Jurkat, Clone E6-1 (cell line): ENCODE results near the gene WNK2.

Experiments
- DNase-seq: peaks from one replicate; pipeline ENCODE4 v3.0.0-alpha.2; 2011; ENCODE audit warnings: low read depth, low spot score
- H3K4me3 ChIP-seq: 2 replicates; pipeline ENCODE4 v1.5.1; 2011; ENCODE audit warnings: mild to moderate bottlenecking, low read length, control low read depth, moderate library complexity

Gene WNK2

DNA sequence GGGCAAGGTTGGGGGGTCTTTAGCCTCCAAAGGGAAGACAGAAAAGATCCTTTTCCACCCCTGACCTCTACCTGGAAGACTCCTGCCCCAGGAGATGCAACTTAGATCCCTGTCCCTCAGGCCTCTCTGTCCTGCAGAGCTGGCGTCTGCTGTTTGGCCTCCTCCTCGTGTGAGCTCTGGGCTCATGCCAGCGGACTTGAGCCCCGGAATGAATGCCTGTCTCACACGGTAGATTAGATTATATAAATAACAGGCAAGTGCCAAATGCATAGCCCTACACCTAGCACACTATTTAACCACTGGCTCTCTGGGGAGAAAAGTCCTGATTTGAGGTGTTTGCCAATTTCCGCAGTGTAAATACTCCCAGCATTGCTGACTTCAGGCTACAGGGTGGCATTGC, 1.4 kb upstream of the WNK2 start:
- H3K4me3 ChIP-seq = no peak overlapping the region
- DNase-seq = no peak

DNA sequence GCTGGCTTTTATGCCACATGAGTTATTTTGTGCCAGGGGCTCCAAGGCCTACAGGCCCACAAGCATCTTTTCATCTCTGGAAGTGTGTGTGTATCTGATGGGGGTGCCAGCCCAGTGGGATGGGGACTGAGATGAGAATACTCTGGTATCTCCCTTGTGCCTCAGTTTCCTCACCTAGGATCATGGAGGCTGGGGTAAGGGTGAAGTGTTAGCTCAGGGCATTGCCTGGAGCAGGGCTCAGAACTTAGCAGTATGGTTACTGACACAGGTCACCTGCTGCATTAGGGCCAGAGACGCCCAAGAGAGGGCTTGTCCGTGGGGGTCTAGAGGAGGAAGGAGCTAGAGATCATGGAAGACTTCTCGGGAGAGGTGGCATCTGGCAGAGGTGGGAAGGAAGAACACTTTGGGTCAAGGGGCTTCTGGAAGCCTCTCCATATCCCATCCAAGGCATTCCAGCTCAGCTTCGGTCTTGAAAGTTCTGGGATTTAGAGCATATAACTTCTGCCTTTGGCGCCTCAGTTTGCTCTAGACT, 742 bp upstream of the WNK2 start:
- no peak overlapping the region; the same call in 1 of the 2 replicates for H3K4me3 ChIP-seq
- no peak for DNase-seq

DNA sequence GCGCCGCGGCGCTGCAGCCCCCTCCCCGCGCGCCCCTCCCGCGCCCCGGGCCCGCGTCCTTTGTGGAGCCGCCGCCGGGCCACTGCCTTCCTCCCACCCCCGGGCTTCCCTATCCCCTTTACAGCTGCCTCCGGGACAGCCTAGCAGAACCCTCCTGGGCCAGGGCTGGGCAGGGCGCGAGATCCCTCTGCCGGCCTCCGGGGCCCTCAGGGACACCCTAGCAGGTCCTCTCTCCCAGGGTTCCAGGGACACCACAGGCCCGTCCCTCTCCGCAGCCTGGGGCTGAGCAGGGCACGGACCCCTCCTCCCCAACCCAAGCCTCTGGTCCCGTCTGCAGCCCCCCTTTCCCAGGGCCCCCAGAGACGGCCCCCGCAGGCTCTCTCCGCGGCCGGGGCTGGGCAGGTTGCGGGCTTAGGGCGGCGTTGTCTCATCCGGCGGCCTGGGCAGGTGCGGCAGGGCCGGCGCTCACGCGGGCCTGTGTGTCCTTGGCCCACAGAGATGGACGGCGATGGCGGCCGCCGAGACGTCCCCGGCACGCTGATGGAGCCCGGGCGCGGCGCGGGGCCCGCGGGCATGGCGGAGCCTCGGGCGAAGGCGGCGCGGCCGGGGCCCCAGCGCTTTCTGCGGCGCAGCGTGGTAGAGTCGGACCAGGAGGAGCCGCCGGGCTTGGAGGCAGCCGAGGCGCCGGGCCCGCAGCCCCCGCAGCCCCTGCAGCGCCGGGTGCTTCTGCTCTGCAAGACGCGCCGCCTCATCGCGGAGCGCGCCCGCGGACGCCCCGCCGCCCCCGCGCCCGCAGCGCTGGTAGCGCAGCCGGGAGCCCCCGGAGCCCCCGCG, 710 bp downstream of the WNK2 start:
- no peak for DNase-seq
- H3K4me3 ChIP-seq = peak overlapping the region; percentile 27

DNA sequence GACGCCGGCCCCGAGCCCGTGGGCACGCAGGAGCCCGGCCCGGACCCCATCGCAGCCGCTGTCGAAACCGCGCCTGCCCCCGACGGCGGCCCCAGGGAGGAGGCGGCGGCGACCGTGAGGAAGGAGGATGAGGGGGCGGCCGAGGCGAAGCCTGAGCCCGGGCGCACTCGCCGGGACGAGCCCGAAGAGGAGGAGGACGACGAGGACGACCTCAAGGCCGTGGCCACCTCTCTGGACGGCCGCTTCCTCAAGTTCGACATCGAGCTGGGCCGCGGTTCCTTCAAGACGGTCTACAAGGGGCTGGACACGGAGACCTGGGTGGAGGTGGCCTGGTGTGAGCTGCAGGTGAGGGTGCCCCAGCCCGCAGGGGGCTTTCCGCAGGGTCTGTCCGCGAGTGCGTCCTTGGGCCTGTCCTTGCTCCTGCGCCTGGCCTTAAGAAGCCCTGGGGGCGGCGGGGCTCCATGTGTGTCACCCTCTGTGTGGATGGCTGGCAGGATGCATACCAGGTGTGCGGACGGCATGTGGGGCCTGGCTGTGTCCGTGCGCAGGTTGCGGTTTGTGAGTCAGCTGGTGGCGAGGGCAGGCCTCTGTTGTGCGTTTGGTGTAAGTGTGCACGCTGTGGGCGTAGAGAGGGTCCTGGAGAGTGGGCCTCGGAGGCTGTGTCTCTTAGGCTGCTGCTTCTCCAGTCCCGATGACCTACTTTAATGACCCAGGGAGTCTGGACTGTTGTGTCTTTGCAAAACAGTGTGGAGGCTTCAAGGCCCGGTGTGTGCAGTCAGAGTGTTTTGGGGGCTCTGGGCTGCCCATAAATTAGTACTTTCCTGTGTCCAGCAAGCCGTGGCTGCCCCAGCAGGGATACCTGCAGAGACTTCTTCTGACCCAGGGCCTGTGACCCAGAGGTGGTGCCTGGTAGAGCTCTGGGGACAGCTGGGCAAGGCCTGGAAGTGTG, 1.6 kb downstream of the WNK2 start:
- DNase-seq = no peak
- no peak overlapping the region for H3K4me3 ChIP-seq

DNA sequence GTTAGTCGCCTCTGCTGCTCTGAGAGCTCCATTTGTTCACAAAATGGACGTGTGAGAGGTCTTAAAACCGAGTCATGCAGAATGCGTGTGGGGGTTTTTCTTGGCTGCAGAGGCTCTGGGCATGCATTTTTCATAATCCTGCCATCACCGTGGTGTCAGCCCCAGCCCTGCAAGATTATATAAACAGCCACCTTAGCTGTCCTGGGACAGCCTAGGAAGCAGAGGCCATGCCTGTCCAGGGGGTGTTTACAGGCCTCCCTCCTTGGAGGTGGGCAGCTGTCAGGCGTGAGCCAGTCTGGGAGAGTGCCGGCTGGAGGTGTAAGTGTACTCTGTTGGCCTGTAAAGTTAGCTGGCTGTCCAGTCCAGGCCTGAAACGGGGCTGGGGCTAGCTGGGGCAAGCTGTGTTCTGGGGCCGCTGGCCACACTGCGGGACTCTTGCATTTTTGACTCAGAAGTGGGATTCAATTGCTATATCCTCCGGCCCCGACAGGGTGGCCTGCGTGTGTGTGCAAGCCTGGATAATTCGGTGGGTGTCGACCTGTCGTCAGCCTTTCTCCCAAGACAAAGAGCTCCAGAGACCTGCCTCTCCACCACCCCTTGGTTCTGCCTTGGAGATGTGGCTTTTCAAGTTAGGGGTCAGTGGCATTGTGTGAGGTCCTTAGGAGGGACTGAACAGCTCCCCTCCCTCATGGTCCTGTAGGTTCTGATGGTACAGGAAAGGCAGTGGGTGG, 2.4 kb downstream of the WNK2 start:
- H3K4me3 ChIP-seq = no peak overlapping the region
- DNase-seq = no peak

DNA sequence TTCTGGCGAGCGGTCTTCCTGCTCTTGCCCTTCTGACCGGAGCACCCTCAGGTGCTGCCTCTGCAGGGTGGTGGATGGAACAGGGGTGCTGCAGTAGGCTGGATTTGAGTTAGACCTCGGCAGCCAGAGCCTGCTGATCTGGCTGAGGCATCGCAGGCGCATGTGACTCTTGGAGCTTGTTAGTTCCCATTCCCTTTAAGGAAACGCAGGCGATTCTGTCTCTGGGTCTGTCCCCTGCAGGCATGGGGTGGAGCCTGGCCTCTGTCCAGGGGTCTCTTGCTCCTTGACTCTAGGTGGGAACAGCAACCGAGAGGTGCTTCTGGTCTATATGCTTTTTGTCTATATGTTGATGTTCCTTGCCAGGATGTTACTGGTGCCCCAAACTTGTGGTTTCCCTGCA, 3.1 kb downstream of the WNK2 start:
- DNase-seq = no peak
- no peak overlapping the region for H3K4me3 ChIP-seq

DNA sequence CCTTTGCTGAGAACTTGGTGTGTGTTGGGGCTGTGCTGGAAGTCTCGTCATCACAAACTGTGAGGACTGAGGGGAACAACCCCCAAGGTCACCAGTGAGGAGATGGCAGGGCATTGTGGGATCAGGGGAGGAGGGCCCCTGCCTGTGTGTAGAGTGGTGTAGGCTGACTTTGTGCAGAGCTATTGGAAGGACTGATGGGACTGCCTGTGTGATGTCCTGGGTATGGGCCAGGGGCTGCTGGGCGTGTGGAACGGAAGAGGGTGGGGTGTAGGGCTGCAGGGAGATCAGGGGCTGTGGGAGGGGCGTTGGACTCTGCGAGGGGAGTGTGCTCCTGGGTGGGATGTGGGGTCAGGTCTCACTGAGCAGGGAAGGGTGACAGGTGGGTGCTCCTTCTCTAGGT, 3.6 kb downstream of the WNK2 start:
- DNase-seq = no peak
- no peak overlapping the region for H3K4me3 ChIP-seq

DNA sequence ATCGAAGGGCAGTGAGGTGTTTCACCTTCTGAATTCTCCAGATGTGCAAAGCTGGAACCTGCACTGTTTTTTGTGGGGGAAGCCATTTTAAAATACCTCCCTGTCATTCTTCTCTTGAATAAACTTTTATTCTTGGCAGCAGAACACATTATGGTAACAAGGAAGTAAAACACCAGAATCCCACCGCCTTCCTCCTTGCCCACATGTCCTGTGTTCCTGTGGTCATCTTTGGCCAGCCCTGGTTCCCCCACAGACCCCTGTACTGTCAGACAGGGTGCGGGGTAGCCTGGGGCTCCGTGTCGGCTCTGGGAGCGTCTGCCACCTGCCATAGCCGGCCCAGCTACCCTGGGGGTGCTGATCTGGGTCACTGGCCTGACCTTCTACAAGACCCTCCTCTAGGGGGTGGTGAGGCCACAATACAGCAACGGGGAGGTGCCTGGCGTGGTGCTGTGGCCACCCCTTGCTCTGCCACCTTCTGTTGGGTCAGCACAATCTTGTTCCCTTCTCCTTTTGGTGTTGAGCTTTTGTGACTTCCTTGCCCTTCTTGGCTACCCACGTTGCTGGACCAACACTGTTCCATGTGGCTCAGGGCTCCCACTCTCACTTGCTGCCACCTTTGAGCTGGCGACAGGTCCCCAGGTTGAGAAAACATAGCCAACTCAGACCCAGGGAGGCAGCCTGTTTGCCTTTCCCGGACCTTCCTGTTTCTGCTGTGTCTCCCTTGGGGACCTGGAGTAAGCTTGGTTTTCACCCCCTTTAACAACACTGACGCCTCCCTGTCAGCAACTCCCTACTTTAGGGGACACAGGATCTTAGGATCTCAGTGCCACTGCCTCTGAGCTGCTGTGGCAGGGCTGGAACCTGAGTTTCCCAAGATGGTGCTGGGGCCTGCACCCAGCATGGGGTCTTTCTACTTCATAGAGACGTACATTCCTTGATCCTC, 4.8 kb downstream of the WNK2 start:
- no peak overlapping the region for H3K4me3 ChIP-seq
- DNase-seq = no peak

DNA sequence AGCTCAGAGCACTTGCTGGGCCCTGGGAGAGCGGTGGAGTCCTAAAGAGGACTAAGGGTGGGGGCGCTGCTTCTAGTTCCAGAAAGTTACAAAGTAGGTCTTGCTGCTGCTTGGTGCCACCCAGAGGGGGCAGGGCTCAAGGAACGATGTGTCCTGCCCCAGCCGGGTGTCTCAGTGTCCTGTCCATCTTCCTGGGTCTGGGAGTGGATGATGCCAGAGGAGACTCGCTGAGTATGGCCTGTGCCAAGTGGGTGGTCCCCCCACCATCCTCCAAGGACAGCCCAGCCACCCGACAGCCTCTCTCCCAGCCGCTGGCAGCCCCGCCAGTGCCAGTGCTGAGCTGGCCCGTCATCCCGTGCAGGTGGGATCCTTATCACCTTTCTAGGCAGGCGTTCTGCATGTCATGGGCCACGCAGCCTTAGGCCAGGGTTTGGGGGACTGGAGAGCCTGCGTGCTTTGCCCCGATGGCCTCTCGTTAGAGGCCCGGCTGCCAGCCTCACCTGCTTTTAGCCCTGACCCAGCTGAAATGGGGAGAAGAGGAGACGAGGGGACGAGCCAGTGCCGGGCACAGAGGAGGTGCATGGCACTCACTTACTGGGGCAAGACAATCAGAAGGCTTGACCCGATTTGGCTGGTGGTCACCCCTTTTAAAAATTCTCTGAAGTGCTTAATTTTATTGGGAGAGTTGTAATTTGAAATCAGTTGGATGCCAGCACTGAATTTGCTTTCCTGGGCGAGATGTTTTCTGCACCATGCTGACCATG, 5.6 kb downstream of the WNK2 start:
- DNase-seq = no peak

DNA sequence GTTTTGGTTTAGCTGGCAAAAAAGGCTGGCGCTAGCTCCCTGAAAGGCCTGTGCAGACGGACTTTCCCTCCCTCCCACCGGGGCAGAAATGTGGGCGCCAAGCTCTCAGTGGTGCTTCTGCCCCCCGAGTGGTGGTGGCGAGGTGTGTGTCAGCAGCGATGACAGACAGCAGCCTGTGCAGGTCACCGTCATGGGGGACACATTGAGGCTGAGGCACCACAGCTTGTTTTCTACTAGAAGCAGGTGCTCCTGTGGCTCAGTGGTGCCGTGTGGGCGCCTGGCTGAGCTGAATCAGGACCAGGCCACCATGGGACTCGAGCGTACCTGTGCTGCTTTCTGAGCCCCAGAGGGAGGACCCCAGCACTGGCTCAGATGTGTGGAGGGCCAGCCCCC, 6.2 kb downstream of the WNK2 start:
- DNase-seq = no peak

More for the DNA sequence above, 5.6 kb downstream of the WNK2 start:
- no peak overlapping the region for H3K4me3 ChIP-seq

DNA sequence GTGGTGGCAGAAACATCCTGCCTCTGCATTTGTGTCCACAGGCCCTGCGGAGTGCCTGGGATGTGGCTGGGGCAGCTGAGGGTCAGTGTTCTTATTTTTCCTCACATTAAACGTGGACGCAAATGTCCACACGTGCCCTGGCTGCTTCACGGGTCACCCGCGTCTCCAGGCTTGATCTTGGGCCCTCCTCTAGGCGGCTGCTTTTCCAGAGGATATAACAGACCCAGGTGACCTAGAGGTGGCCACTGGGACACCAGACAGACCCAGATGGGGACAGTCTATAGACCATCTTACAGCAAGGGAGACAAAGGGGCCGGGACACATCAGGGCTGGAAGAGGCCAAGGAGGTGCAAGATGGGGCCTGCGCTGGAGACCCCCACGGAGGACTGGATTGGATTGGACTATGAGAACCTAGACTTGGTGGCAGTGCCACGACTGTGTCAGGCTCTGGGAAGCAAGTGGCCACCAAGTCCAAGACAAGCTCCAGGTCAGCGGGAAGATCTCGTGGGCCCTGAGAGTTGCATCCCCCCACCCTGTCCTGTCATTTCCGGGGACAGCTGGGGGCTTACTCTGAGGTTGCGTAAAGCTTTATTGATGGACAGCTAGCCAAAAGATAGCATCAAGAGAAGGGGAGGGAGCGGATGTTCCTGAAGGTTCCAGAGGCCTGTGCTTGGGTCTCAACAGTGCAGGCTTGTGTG, 6.9 kb downstream of the WNK2 start:
- H3K4me3 ChIP-seq = no peak overlapping the region
- DNase-seq = no peak

More for the DNA sequence above, 6.2 kb downstream of the WNK2 start:
- no peak overlapping the region for H3K4me3 ChIP-seq

DNA sequence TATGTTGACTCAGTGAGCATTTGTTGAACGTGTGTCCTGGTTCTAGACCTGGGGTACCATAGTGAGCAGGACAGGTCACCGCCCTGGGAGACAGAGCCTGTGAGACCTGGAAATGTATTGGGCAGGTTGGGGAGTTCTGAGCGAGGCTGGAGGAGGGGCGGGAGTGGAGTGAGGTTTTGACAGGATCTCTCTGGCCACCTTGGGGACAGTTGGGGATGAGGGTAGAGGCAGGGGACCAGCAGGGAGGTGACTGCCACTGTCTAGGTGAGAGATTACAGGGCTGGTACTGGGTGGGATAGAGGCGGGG, 7.4 kb downstream of the WNK2 start:
- DNase-seq = no peak
- H3K4me3 ChIP-seq = no peak overlapping the region

DNA sequence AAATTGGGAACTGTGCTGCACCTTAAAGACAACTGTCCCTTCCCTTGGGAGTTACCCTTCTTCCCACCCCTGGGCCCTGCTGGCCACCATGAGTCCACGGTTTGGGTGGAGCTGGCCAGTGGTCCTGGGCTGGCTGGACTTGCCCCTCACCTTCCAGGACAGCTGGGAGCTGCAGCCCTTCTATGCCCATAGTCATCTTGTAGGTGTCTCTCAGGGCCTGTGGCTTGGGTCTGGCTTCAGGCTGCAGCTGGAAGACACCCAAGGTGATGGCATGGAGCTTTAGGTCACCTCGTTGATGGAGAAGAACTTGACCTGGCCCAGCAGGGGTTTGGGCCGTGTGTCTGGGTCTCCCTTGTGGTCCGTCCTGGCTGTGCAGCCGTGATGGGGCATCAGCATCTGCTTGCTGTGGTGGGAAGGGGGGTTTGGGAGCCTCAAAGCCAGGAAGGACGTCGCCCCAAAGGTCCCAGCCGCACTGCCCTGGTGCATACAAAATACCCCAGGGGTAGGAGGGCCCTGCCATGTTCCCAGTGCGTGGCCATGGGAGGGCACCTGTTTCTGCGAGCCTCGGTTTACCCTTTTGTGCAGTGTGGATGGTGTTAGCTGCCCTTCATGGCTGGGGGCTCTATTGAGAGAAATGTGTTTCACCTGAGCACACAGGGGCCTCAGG, 8.9 kb downstream of the WNK2 start:
- no peak for DNase-seq
- H3K4me3 ChIP-seq = no peak overlapping the region

DNA sequence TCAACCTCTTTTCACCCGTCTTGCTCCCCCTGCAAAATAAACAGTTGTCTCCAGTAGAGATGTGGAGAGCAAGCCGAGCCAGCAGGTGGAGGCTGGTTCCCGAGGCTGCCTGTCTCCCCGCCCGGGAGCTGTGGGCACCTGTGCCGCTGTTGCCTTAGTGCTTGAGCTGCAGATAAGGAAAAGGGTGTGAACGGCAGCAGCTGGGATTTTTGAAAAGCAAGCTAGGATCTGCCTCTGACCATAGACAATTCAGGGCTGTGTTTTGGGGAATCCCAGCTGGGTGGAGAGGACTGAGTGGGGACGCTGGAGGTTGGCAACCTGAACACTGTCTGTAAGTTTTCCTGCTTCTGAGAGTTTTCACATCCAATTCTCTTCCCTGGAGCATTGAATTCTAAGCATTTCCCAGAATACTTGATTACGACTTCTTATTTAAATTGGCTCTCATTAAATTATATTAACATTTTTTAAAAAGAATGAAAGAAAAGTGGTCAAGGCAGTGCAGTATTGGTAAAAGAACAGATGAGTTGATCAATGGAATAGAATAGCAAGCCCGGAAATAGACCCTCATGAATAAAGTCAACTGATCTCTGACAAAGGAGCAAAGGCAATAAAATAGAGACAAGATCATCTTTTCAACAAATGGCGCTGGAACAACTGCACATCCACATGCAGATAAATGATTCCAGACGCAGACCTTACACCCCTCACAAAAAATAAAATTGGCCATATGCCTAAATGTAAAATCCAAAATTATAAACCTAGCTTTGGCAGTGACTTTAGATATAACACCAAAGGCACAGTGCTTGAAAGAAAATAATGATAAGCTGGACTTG, 9.7 kb downstream of the WNK2 start:
- no peak overlapping the region for H3K4me3 ChIP-seq
- no peak for DNase-seq

DNA sequence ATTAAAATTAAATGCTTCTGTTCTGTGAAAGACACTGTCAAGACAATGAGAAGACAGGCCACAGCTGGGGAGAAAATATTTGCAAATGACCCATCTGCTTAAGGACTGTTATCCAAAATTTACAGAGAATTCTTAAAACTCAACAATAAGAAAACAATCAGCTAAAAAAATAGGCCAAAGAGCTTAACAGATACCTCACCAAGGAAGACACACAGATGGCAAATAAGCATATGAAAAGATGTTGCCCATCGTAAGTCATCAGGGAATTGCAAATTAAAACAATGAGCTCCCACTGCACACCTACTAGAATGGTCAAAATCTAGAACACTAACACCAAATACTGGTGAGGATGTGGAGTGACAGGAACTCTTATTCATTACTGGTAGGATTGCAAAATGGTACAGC, 10.3 kb downstream of the WNK2 start:
- DNase-seq = no peak

DNA sequence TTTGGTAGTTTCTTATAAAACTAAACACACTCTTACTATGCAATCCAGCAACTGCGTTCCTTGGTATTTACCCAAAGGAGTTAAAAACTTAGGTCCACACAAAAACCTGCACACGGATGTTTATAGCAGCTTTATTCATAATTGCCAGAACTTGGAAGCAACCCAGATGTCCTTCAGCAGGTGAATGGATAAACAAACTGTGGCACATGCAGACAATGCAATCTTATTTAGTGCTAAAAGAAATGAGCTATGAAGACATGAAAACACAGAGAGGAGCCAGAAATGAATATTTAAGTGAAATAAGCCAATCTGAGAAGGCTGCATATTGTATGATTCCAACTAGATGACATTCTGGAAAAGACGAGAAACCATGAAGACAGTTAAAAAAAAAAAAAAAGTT, 10.7 kb downstream of the WNK2 start:
- no peak for DNase-seq
- H3K4me3 ChIP-seq = no peak overlapping the region

More for the DNA sequence above, 10.3 kb downstream of the WNK2 start:
- no peak overlapping the region for H3K4me3 ChIP-seq
